Transverse colon (tissue), 4 donors: ENCODE data around the gene MRPL39. TPM values are rescaled to one million over a fixed set of nuclear protein-coding genes. Genes with fewer than 3 reads are reported as not detected.
A peak's percentile ranks its signal among the peaks of the same experiment; 100 is the strongest.

Experiments used
- DNase-seq: peaks from one replicate; pipeline ENCODE4 v3.0.0-alpha.2; 2019
- H3K27ac ChIP-seq, 4 donors: fragments of 200-600 bp; sonication (generic); 2 replicates each; pipeline ENCODE4 v1.5.1; 2016 to 2018; ENCODE audit warnings: inconsistent platforms in 4 of 4
- H3K27me3 ChIP-seq: fragments of 200-600 bp; sonication (generic); 2 replicates; pipeline ENCODE4 v1.5.1; 2017; ENCODE audit warnings: inconsistent platforms
- H3K36me3 ChIP-seq, 4 donors: fragments of 200-600 bp; sonication (generic); 2 replicates each; pipeline ENCODE4 v1.5.1; 2017 to 2019; ENCODE audit warnings: inconsistent platforms in 4 of 4
- H3K4me1 ChIP-seq, 4 donors: fragments of 200-600 bp; sonication (generic); 2 replicates each; pipeline ENCODE4 v1.5.1; 2017 to 2020; ENCODE audit warnings: inconsistent platforms in 4 of 4
- H3K4me3 ChIP-seq, 4 donors: fragments of 200-600 bp; sonication (generic); 1 replicate in 1 of 4; 2 replicates in 3 of 4; pipeline versions ENCODE4 v1.5.1 to v1.6.1; 2017 to 2019; ENCODE audit warnings: inconsistent platforms in 4 of 4
- H3K9me3 ChIP-seq, 2 donors: fragments of 200-600 bp; sonication (generic); 2 replicates each; pipeline ENCODE4 v1.5.1; 2017 to 2019; ENCODE audit warnings: inconsistent platforms in 2 of 2
- CTCF ChIP-seq, 5 experiments: fragments of 200-600 bp in 3 of 5; fragments of 450-650 bp in 2 of 5; sonication (generic) in 3 of 5; IDR thresholded peaks; 1 replicate in 2 of 5; 2 replicates in 3 of 5; pipeline ENCODE4 v1.5.1; 2016 to 2017; ENCODE audit warnings: antibody characterized with exemption in 5 of 5, inconsistent platforms in 3 of 5, mild to moderate bottlenecking in 2 of 5, moderate library complexity in 1 of 5
- EP300 ChIP-seq: sonication (generic); formaldehyde crosslinking; IDR thresholded peaks from one replicate; pipeline ENCODE4 v1.6.1; 2017; ENCODE audit warnings: antibody characterized with exemption, low read depth
- POLR2A ChIP-seq: fragments of 450-650 bp; IDR thresholded peaks from one replicate; pipeline ENCODE4 v1.6.1; 2016; ENCODE audit warnings: antibody characterized with exemption, mild to moderate bottlenecking, moderate library complexity
- POLR2AphosphoS5 ChIP-seq, 3 donors: sonication (generic); formaldehyde crosslinking; IDR thresholded peaks; one replicate each; pipeline ENCODE4 v1.6.1; 2016; ENCODE audit warnings: antibody characterized with exemption in 3 of 3
- WGBS, 2 donors: methylation state at CpG; one replicate each; pipeline ENCODE4 v1.1.5; 2018; ENCODE audit warnings: low coverage in 1 of 2; 5-methylcytosine and 5-hydroxymethylcytosine counted together
- in situ Hi-C, 4 donors: fragments of 200-750 bp; cut with MboI; loops; one replicate each; pipeline versions ENCODE4 v1.15.0 to v1.15.1; 2017; ENCODE audit warnings: low sequenced_read_pairs in 3 of 4, low pct_ligation_motif_present in 1 of 4, low pct_unique_long_range_greater_than_20kb in 1 of 4
- intact Hi-C: fragments of 100-400 bp; cut with DNase I; formaldehyde crosslinking; loops from one replicate; pipeline ENCODE4 v1.15.1; 2023; ENCODE audit warnings: low total_unique reads
- total RNA-seq, 4 donors: library from RNA; depleted of rRNA; stranded (reverse); fragments of >200 nt; gene quantifications; one replicate each; pipeline ENCODE4 v1.1.0, GENCODE V29; 2016

The MRPL39 gene
- total RNA-seq, 4 donors from 2014 or later = 10.1 to 16.8 (median 14.9) TPM; not detected in 1

- peaks cover 0 to 9% (median 0%) of the 10 kb centered on the region in 4 donors for H3K4me1 ChIP-seq
- peak; percentile 48 for DNase-seq
- TF ChIP-seq CTCF (IDR thresholded peaks at IDR 0.05) (no peak), POLR2AphosphoS5 (IDR thresholded peaks at IDR 0.05) (no peak), POLR2A (no peak), EP300 (no peak)
- no peaks in the 10 kb centered on the region for H3K36me3 ChIP-seq
- in situ Hi-C loops = no loop called here
- no peaks in the 10 kb centered on the region for H3K9me3 ChIP-seq
- intact Hi-C loops = no loop called here
- peak overlapping the region in 2 of 4 donors; percentile 13 to 39 for H3K27ac ChIP-seq
- WGBS, 2 donors = 25 to 36% methylated on average over 5 of the region's 5 CpGs
- H3K4me3 ChIP-seq = no peak overlapping the region
- H3K27me3 ChIP-seq = no peaks in the 10 kb centered on the region
Measured at GRCh38 chr21:25568246-25568645, 39.0 kb downstream of the MRPL39 start.

DNA sequence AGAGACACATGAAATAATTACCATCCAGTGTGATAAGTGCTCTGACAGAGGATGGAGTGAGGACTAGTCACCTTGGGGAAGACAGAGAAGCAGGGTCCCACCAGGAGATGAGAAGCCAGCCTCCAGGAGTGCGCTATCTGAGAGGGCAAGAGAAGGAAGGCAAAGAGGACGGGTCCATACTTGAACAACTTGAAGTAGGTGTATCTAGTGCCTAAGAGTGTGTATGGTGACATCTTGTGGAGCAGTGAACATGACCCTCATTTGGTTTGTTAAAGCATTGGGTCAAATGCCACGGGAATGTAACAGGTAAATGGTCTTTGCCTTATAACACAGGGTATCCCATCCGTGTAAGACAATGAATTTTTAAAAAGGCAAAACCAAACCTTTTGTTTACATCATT lies 39.8 kb downstream of the MRPL39 start:
- 77 to 97% methylated on average over 3 to 4 of the region's 4 CpGs for WGBS, 2 donors
- TF ChIP-seq EP300 = no peak
- no peak for TF ChIP-seq POLR2A
- no peak for TF ChIP-seq CTCF (IDR thresholded peaks at IDR 0.05)
- no peak for TF ChIP-seq POLR2AphosphoS5 (IDR thresholded peaks at IDR 0.05)
- Histone ChIP-seq H3K27ac (peak overlapping the region in 1 of 4 donors; percentile 39), H3K9me3 (no peaks in the 10 kb centered on the region), H3K4me1 (peaks cover 0 to 12% (median 2%) of the 10 kb centered on the region in 4 donors), H3K27me3 (no peaks in the 10 kb centered on the region), H3K36me3 (no peaks in the 10 kb centered on the region), H3K4me3 (no peak overlapping the region)
- no peak for DNase-seq
- in situ Hi-C loops (no loop called here), intact Hi-C loops (no loop called here)

GRCh38 chr21:25566645-25567044 lies 40.6 kb downstream of the MRPL39 start:
- DNase-seq = no peak
- H3K9me3 ChIP-seq = no peaks in the 10 kb centered on the region
- 65 to 71% methylated on average over 3 of the region's 3 CpGs for WGBS, 2 donors
- no peaks in the 10 kb centered on the region for H3K36me3 ChIP-seq
- H3K27me3 ChIP-seq = no peaks in the 10 kb centered on the region
- intact Hi-C loops = no loop called here
- H3K4me1 ChIP-seq = peaks cover 0 to 17% (median 6%) of the 10 kb centered on the region in 4 donors
- no peak overlapping the region for H3K27ac ChIP-seq
- TF ChIP-seq POLR2A = no peak
- TF ChIP-seq POLR2AphosphoS5 (IDR thresholded peaks at IDR 0.05) = no peak
- no peak for TF ChIP-seq EP300
- no peak for TF ChIP-seq CTCF (IDR thresholded peaks at IDR 0.05)
- H3K4me3 ChIP-seq = no peak overlapping the region
- in situ Hi-C loops = no loop called here

GRCh38 chr21:25565272-25566211 lies 41.7 kb downstream of the MRPL39 start:
- Histone ChIP-seq H3K4me3 (no peak overlapping the region), H3K36me3 (no peaks in the 10 kb centered on the region), H3K4me1 (peaks cover 0 to 25% (median 6%) of the 10 kb centered on the region in 4 donors), H3K9me3 (no peaks in the 10 kb centered on the region), H3K27me3 (no peaks in the 10 kb centered on the region), H3K27ac (no peak overlapping the region)
- WGBS, 2 donors = 78 to 80% methylated on average over 1 to 3 of the region's 3 CpGs
- TF ChIP-seq EP300 = no peak
- no peak for TF ChIP-seq CTCF (IDR thresholded peaks at IDR 0.05)
- TF ChIP-seq POLR2AphosphoS5 (IDR thresholded peaks at IDR 0.05) = no peak
- no peak for TF ChIP-seq POLR2A
- in situ Hi-C loops = no loop called here
- intact Hi-C loops = no loop called here
- DNase-seq = no peak
